ENCODE measurements around the gene WBP4. TPM values are rescaled to one million over a fixed set of nuclear protein-coding genes. Genes with fewer than 3 reads are reported as not detected.

WBP4 gene
- total RNA-seq, 2 experiments from 2014 or later = 9.6 to 11.8 TPM

DNA sequence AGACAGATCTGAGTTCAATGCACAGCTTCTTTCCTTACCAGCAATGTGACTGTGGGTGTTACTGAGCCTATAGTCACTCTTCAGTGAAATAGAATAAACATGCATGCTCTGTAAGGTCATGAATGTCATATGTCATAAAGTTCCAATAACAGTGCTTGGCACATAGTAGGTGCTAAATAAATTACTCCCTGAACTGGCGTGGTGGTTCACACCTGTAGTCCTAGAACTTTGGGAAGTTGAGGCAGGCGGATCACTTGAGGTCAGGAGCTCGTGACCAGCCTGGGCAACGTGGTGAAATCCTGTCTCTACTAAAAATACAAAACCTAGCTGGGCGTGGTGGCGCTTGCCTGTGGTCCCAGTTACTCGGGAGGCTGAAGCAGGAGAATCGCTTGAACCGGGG is 13.2 kb downstream of the WBP4 start:
- Mint-ChIP-seq H3K27ac (no peak overlapping the region), H3K36me3 (ENCODE audit: low read depth) (peaks cover 49% of the 10 kb centered on the region), H3K9me3 (no peaks in the 10 kb centered on the region), H3K4me1 (ENCODE audit: low read depth) (no peaks in the 10 kb centered on the region), H3K27me3 (no peaks in the 10 kb centered on the region), H3K4me3 (no peak overlapping the region)
- no peak for ATAC-seq
- intact Hi-C loops (cut with micrococcal nuclease) = loop anchor here (10.0 kb wide), 1 partner anchor 240 kb away; the partner anchor contains the start of gene NAA16
- no peak for DNase-seq
- no peak for TF ChIP-seq CTCF (IDR thresholded peaks at IDR 0.05)
- ChIA-PET POLR2A (interaction anchor here (1.5 kb wide), 1 partner anchor 14 kb away, joined by 9 read pairs; the partner anchor contains the start of gene WBP4), CTCF (interaction anchor here (0.7 to 2.8 kb wide), 11 partner anchors 9 to 156 kb away, joined by 3 to 16 read pairs (median 3); no protein-coding TSS in a partner anchor)

DNA sequence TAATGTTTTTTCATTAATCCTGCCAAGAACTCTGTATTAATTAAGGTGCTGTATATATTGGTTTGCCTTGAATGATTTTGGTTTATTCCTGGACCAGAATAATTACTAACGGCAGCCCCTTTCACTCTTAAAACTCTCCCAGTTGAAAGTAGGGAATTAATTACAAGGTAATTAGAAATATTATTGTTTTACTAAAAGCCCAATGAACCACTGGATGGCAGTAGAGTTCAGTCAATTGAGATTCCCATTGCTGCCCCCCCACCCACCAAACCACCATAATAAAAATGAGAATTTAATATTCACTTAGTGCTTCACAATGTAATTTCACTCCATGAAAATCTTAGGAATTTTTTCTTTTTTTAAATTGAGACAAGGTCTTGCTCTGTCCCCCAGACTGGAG is 13.7 kb downstream of the WBP4 start:
- ChIA-PET POLR2A (interaction anchor here (1.5 kb wide), 1 partner anchor 15 kb away, joined by 9 read pairs; the partner anchor contains the start of gene WBP4), CTCF (interaction anchor here (0.7 to 2.8 kb wide), 5 partner anchors 8 to 156 kb away, joined by 3 to 16 read pairs (median 6); no protein-coding TSS in a partner anchor)
- Mint-ChIP-seq H3K36me3 (ENCODE audit: low read depth) (peaks cover 52% of the 10 kb centered on the region), H3K4me3 (no peak overlapping the region), H3K27me3 (no peaks in the 10 kb centered on the region), H3K4me1 (ENCODE audit: low read depth) (no peaks in the 10 kb centered on the region), H3K27ac (no peak overlapping the region), H3K9me3 (no peaks in the 10 kb centered on the region)
- peak; percentile 45 for ATAC-seq
- peak; percentile 54 for TF ChIP-seq CTCF (IDR thresholded peaks at IDR 0.05)
- intact Hi-C loops (cut with micrococcal nuclease) = loop anchor here (5.0 to 10.0 kb wide), 2 partner anchors 147 to 240 kb away; partner anchors contain the start of gene NAA16
- peak; percentile 40 for DNase-seq

DNA sequence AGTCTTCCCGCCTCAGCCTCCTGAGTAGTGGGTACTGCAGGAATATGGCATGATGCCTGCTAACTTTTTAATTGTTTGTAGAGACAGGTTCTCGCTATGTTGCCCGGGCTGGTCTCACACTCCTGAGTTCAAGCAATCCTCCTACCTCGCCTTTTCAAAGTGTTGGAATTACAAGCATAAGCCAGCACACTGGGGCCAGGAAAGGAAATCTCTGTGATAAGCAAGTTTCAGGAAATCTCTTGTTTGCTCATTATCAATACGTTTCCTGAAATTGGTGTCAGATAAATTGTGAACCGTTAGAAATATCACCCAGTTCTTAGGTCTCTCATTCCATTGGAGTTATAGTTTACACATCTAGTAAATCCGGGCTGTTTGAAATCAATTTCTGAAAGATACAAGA is 14.2 kb downstream of the WBP4 start:
- Mint-ChIP-seq H3K36me3 (ENCODE audit: low read depth) (peaks cover 49% of the 10 kb centered on the region), H3K4me3 (no peak overlapping the region), H3K4me1 (ENCODE audit: low read depth) (no peaks in the 10 kb centered on the region), H3K27ac (no peak overlapping the region), H3K27me3 (no peaks in the 10 kb centered on the region), H3K9me3 (no peaks in the 10 kb centered on the region)
- DNase-seq = no peak
- POLR2A ChIA-PET = no interaction called here
- no peak for TF ChIP-seq CTCF (IDR thresholded peaks at IDR 0.05)
- ATAC-seq = no peak
- CTCF ChIA-PET = no interaction called here
- intact Hi-C loops (cut with micrococcal nuclease) = loop anchor here (5.0 to 10.0 kb wide), 2 partner anchors 147 to 239 kb away; partner anchors contain the start of gene NAA16

DNA sequence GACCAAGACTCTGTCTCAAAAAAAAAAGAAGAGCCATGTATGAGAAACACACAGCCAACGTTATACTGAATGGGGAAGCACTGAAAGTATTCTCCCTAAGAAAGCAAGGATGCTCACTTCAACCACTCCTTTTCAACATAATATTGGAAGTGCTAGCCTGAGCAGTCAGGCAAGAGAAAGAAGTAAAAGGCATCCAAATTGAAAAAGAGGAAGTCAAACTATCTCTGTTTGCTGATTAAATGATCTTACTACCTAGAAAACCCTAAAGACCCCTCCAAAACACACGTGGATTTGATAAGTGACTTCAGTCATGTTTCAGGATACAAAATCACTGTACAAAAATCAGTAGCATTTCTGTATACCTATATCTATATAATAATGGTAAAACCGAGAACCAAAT is 16.2 kb downstream of the WBP4 start:
- Mint-ChIP-seq H3K4me3 (no peak overlapping the region), H3K27ac (no peak overlapping the region), H3K27me3 (no peaks in the 10 kb centered on the region), H3K9me3 (no peaks in the 10 kb centered on the region), H3K36me3 (ENCODE audit: low read depth) (peaks cover 48% of the 10 kb centered on the region), H3K4me1 (ENCODE audit: low read depth) (no peaks in the 10 kb centered on the region)
- no peak for TF ChIP-seq CTCF (IDR thresholded peaks at IDR 0.05)
- no peak for DNase-seq
- ChIA-PET POLR2A (no interaction called here), CTCF (no interaction called here)
- intact Hi-C loops (cut with micrococcal nuclease) = loop anchor here (5.0 to 10.0 kb wide), 2 partner anchors 145 to 237 kb away; partner anchors contain the start of gene NAA16
- ATAC-seq = no peak

- H3K4me3 Mint-ChIP-seq = no peak overlapping the region
- H3K27me3 Mint-ChIP-seq = no peaks in the 10 kb centered on the region
- H3K4me1 Mint-ChIP-seq (ENCODE audit: low read depth) = no peaks in the 10 kb centered on the region
- H3K9me3 Mint-ChIP-seq = no peaks in the 10 kb centered on the region
- CTCF ChIA-PET = no interaction called here
- intact Hi-C loops (cut with micrococcal nuclease) = loop anchor here (5.0 to 10.0 kb wide), 2 partner anchors 143 to 235 kb away; partner anchors contain the start of gene NAA16
- no peak overlapping the region for H3K27ac Mint-ChIP-seq
- peaks cover 49% of the 10 kb centered on the region for H3K36me3 Mint-ChIP-seq (ENCODE audit: low read depth)
- ATAC-seq (no peak), DNase-seq (no peak)
- no peak for TF ChIP-seq CTCF (IDR thresholded peaks at IDR 0.05)
- POLR2A ChIA-PET = no interaction called here
Measured at GRCh38 chr13:41079725-41080124, 18.4 kb downstream of the WBP4 start.

Data from activated CD8-positive, alpha-beta T cell treated with anti-CD3 and anti-CD28 coated beads for 36 hours (primary cell).